K562 (cell line): ENCODE data around the gene PLGRKT. TPM values are rescaled to one million over a fixed set of nuclear protein-coding genes. Genes with fewer than 3 reads are reported as not detected.

Source experiments
- ATAC-seq: fragments of 200-7000 bp; cut with Tn5 transposase; 3 replicates; pipeline ENCODE4 v1.9.1; 2020; ENCODE audit warnings: moderate library complexity
- BruUV-seq: library from RNA; stranded (reverse); fragments of 400-500 nt; replicated peaks from 2 replicates; lab custom pipeline; 2021; lab: Mats Ljungman, UMichigan
- CTCF ChIA-PET: fragments of 300-600 bp; formaldehyde crosslinking; extraction: SDS; loops from one replicate; lab custom pipeline; 2021; ENCODE audit warnings: low intra/inter-chr PET ratio; lab: Yijun Ruan, JAX
- POLR2A ChIA-PET: fragments of 300-600, 350-650 bp; sonication (Branson Sonifier 250); formaldehyde crosslinking; extraction: SDS; loops from one replicate; lab custom pipeline; 2021; ENCODE audit warnings: antibody characterized with exemption, inconsistent platforms; lab: Yijun Ruan, JAX
- DNase-seq, 4 experiments: peaks; one replicate each; pipeline versions ENCODE4 v3.0.0 to v3.0.0-alpha.2; 2011 to 2018; ENCODE audit warnings: low spot score in 3 of 4, mixed read lengths in 3 of 4; ENCODE audit errors: extremely low read depth in 1 of 4
- FAIRE-seq: peaks from 2 replicates; lab custom pipeline; 2011; peaks lifted over from hg19 to GRCh38; lab: Jason Lieb, UNC
- H2AFZ ChIP-seq: 2 replicates; pipeline ENCODE4 v1.6.0; 2011; ENCODE audit warnings: low read depth, low read length, control low read depth, inconsistent platforms
- H3K27ac ChIP-seq: fragments of 200-600 bp; 3 replicates; pipeline ENCODE4 v1.8.0; 2011; ENCODE audit warnings: low read depth, mild to moderate bottlenecking, control low read depth, inconsistent platforms, low read length, moderate library complexity, mixed read lengths; ENCODE audit errors: extremely low read depth
- H3K27me3 ChIP-seq, 2 experiments: fragments of 300-600 bp in 1 of 2; 2 replicates in 1 of 2; 3 replicates in 1 of 2; pipeline versions ENCODE4 v1.6.0 to v1.8.0; 2011; ENCODE audit warnings: inconsistent platforms in 2 of 2, low read length in 2 of 2, mild to moderate bottlenecking in 1 of 2, mixed read lengths in 1 of 2, moderate library complexity in 1 of 2; ENCODE audit not compliant: control insufficient read depth in 2 of 2, insufficient read depth in 2 of 2
- H3K36me3 ChIP-seq: fragments of 300-600 bp; 3 replicates; pipeline ENCODE4 v1.8.0; 2011; ENCODE audit warnings: mild to moderate bottlenecking, low read length, inconsistent platforms; ENCODE audit not compliant: control insufficient read depth, insufficient read depth
- H3K4me1 ChIP-seq, 2 experiments: fragments of 200-600 bp in 1 of 2; replicated peaks in 1 of 2; 2 replicates in 1 of 2; 3 replicates in 1 of 2; pipeline versions ENCODE4 v1.5.1 to v1.8.0; 2011; ENCODE audit warnings: inconsistent platforms in 2 of 2, low read length in 2 of 2, mild to moderate bottlenecking in 1 of 2, mixed read lengths in 1 of 2, moderate library complexity in 1 of 2; ENCODE audit not compliant: control insufficient read depth in 2 of 2, insufficient read depth in 2 of 2
- H3K4me2 ChIP-seq: 2 replicates; pipeline ENCODE4 v1.6.1; 2011; ENCODE audit warnings: low read length, control low read depth, inconsistent platforms, mixed read lengths; ENCODE audit not compliant: insufficient read depth
- H3K4me3 ChIP-seq: fragments of 200-600 bp; sonication (generic), shearing (Covaris generic); 2 replicates; pipeline ENCODE4 v1.5.1; 2016; ENCODE audit warnings: control low read depth, inconsistent platforms
- H3K79me2 ChIP-seq: fragments of 200-600 bp; 3 replicates; pipeline ENCODE4 v1.8.0; 2011; ENCODE audit warnings: low read length, inconsistent platforms; ENCODE audit not compliant: control insufficient read depth, insufficient read depth
- H3K9ac ChIP-seq, 2 experiments: 2 replicates each; pipeline versions ENCODE4 v1.6.0 to v1.6.1; 2011; ENCODE audit warnings: low read depth in 2 of 2, low read length in 2 of 2, control low read depth in 1 of 2, inconsistent platforms in 1 of 2, mild to moderate bottlenecking in 1 of 2, mixed read lengths in 1 of 2; ENCODE audit not compliant: insufficient read depth in 1 of 2
- H3K9me1 ChIP-seq: one replicate; pipeline ENCODE4 v1.6.0; 2011; ENCODE audit warnings: inconsistent platforms, mild to moderate bottlenecking, low read length, moderate library complexity; ENCODE audit not compliant: control insufficient read depth, insufficient read depth
- H3K9me3 ChIP-seq: replicated peaks from 2 replicates; pipeline ENCODE4 v1.5.1; 2011; ENCODE audit warnings: low read depth, low read length, inconsistent platforms; ENCODE audit not compliant: control insufficient read depth, insufficient read depth
- H4K20me1 ChIP-seq: replicated peaks from 2 replicates; pipeline ENCODE4 v1.6.1; 2011; ENCODE audit warnings: low read length, inconsistent platforms, mixed read lengths; ENCODE audit not compliant: control insufficient read depth, insufficient read depth
- KLF1 ChIP-seq: fragments of 450-650 bp; IDR thresholded peaks from 2 replicates; pipeline ENCODE4 v1.6.1; 2016; ENCODE audit warnings: missing genetic modification characterization, missing compliant biosample characterization
- NCOR1 ChIP-seq: fragments of 450-650 bp; IDR thresholded peaks from 2 replicates; pipeline ENCODE4 v1.6.1; 2016; ENCODE audit warnings: mild to moderate bottlenecking, moderate library complexity
- NR2C2 ChIP-seq, 2 experiments: fragments of 200-800 bp in 1 of 2; sonication (Bioruptor generic) in 1 of 2; sonication (generic) in 1 of 2; formaldehyde crosslinking in 1 of 2; IDR thresholded peaks; 2 replicates each; pipeline versions ENCODE4 v1.6.1 to v1.8.0; 2016 to 2022; ENCODE audit warnings: mild to moderate bottlenecking in 1 of 2, missing compliant biosample characterization in 1 of 2, missing genetic modification characterization in 1 of 2, missing genetic modification reagents in 1 of 2
- POLR2AphosphoS2 ChIP-seq: IDR thresholded peaks from 2 replicates; pipeline ENCODE4 v1.6.1; 2012; ENCODE audit warnings: low read length, improper control_type of control experiment
- POLR2H ChIP-seq: IDR thresholded peaks from 2 replicates; pipeline ENCODE4 v1.6.1; 2016; ENCODE audit warnings: missing genetic modification characterization, low read depth, mild to moderate bottlenecking, control low read depth, missing compliant biosample characterization, moderate library complexity
- SMAD1 ChIP-seq: fragments of 150-350 bp; IDR thresholded peaks from 2 replicates; pipeline ENCODE4 v1.6.1; 2014; ENCODE audit warnings: low read length, low read depth; ENCODE audit not compliant: partially characterized antibody
- ZNF263 ChIP-seq: sonication (generic); formaldehyde crosslinking; IDR thresholded peaks from 2 replicates; pipeline ENCODE4 v1.8.0; 2022; ENCODE audit warnings: mild to moderate bottlenecking, missing genetic modification reagents, borderline replicate concordance
- ZNF668 ChIP-seq: fragments of 250-450 bp; sonication (Bioruptor Pico); IDR thresholded peaks from 2 replicates; pipeline ENCODE4 v1.8.0; 2022; ENCODE audit warnings: mild to moderate bottlenecking, inconsistent platforms
- WGBS: fragments of 100-300 bp; shearing (Covaris generic); methylation state at CpG from one replicate; pipeline ENCODE4 v1.1.6; 2016; ENCODE audit warnings: low coverage, mixed read lengths; ENCODE audit not compliant: insufficient coverage; ENCODE audit errors: missing lambda C conversion rate; 5-methylcytosine and 5-hydroxymethylcytosine counted together
- in situ Hi-C: fragments of 300-500 bp; cut with MboI; formaldehyde crosslinking; loops from 4 replicates; pipeline ENCODE4 v1.15.0; 2018; ENCODE audit warnings: inconsistent platforms, mixed read lengths
- intact Hi-C: fragments of 100-400 bp; cut with micrococcal nuclease; formaldehyde crosslinking; loops from 2 replicates; pipeline ENCODE4 v1.14.2; 2022
- polyA plus RNA-seq, 8 experiments: library from polyadenylated mRNA; depleted of rRNA in 4 of 8; stranded (reverse) in 5 of 8; unstranded in 3 of 8; fragments of >200 nt; fragmentation: Nextera tagmentation in 2 of 8; fragmentation: Illumina TruSeq in 1 of 8; extraction: Ambion mirVana in 2 of 8; extraction: Trizol in 1 of 8; gene quantifications; 2 replicates each; pipeline versions ENCODE4 v1.2.1 to v1.2.3, GENCODE V29; 2011 to 2014; ENCODE audit warnings: inconsistent platforms in 1 of 8, missing spikeins in 1 of 8
- total RNA-seq, 7 experiments: library from RNA; depleted of rRNA in 6 of 7; stranded (reverse); fragments of >200 nt in 6 of 7; fragmentation: Illumina TruSeq in 2 of 7; extraction: Trizol in 2 of 7; gene quantifications; 2 replicates each; pipeline versions ENCODE4 v1.2.1 to v1.2.3, GENCODE V29; 2011 to 2021; ENCODE audit warnings: low replicate concordance in 1 of 7
- TF ChIP-seq, protein P1 (sequence below): fragments of 450-650 bp; IDR thresholded peaks from one replicate; pipeline ENCODE4 v1.6.1; 2018; ENCODE audit warnings: mild to moderate bottlenecking, moderate library complexity; ENCODE audit not compliant: partially characterized antibody

Gene PLGRKT
- total and polyA plus RNA-seq, 9 of the 15 experiments (the other 6 are each of a cell fraction or from before 2014, with no cell fraction given), result 4.7 to 13.8 (median 6.5) TPM

GRCh38 chr9:5440426-5440825 is 2.7 kb upstream of the PLGRKT start:
- 8% methylated on average over 3 of the region's 3 CpGs for WGBS
- TF ChIP-seq POLR2H (tag) (no peak), SMAD1 (no peak), ZNF668 (CRISPR knock-in tag) (no peak), POLR2AphosphoS2 (no peak), ZNF263 (CRISPR knock-in tag) (no peak), NR2C2 (CRISPR knock-in tag; IDR thresholded peaks at IDR 0.05) (no peak), NR2C2 (tag; IDR thresholded peaks at IDR 0.05) (no peak), KLF1 (tag) (no peak), NCOR1 (no peak)
- TF ChIP-seq, protein P1, sequence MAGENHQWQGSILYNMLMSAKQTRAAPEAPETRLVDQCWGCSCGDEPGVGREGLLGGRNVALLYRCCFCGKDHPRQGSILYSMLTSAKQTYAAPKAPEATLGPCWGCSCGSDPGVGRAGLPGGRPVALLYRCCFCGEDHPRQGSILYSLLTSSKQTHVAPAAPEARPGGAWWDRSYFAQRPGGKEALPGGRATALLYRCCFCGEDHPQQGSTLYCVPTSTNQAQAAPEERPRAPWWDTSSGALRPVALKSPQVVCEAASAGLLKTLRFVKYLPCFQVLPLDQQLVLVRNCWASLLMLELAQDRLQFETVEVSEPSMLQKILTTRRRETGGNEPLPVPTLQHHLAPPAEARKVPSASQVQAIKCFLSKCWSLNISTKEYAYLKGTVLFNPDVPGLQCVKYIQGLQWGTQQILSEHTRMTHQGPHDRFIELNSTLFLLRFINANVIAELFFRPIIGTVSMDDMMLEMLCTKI, result no peak
- intact Hi-C loops, result loop anchor here (5.0 kb wide), 1 partner anchor 253 kb away; the partner anchor contains the start of gene INSL6
- Histone ChIP-seq H3K27me3 (no peaks in the 10 kb centered on the region), H3K9ac (no peak overlapping the region), H2AFZ (no peak overlapping the region), H3K9me1 (no peaks in the 10 kb centered on the region), H3K4me3 (no peak overlapping the region), H3K4me2 (no peak overlapping the region), H3K36me3 (no peaks in the 10 kb centered on the region), H3K79me2 (no peaks in the 10 kb centered on the region; the same call in 2 of the 3 replicates), H3K27ac (no peak overlapping the region), H4K20me1 (no peaks in the 10 kb centered on the region), H3K9me3 (no peaks in the 10 kb centered on the region), H3K4me1 (peaks cover 4 to 6% of the 10 kb centered on the region in 2 experiments; a peak in 2 of 5 replicates)
- POLR2A ChIA-PET, result no interaction called here
- in situ Hi-C loops, result loop anchor here (5.0 to 25.0 kb wide), 3 partner anchors 152 to 828 kb away; partner anchors contain the start of gene AK3
- FAIRE-seq (no peak), DNase-seq (no peak), ATAC-seq (no peak)
- no TSS peak for BruUV-seq
- CTCF ChIA-PET, result no interaction called here
